SK-N-SH (cell line): ENCODE data around the gene PRCC. TPM values are rescaled to one million over a fixed set of nuclear protein-coding genes. Genes with fewer than 3 reads are reported as not detected.
A peak's percentile ranks its signal among the peaks of the same experiment; 100 is the strongest.

Experiments used
- CTCF ChIA-PET: fragments of 300-600, 350-600 bp; formaldehyde crosslinking; extraction: SDS; loops from one replicate; lab custom pipeline; 2021; lab: Yijun Ruan, JAX
- POLR2A ChIA-PET: fragments of 350-600 bp; sonication (Branson Sonifier 250); formaldehyde crosslinking; extraction: SDS; loops from one replicate; lab custom pipeline; 2020; ENCODE audit warnings: antibody characterized with exemption, inconsistent platforms; lab: Yijun Ruan, JAX
- DNase-seq: peaks from one replicate; pipeline ENCODE4 v3.0.0; 2012
- H2AFZ ChIP-seq: fragments of 200-600 bp; sonication (generic); 2 replicates; pipeline ENCODE4 v1.8.1; 2016; ENCODE audit warnings: antibody characterized with exemption, mild to moderate bottlenecking, low read depth
- H3F3A ChIP-seq: fragments of 200-600 bp; sonication (generic); replicated peaks from 2 replicates; pipeline ENCODE3; 2016; ENCODE audit warnings: antibody characterized with exemption, mild to moderate bottlenecking; ENCODE audit not compliant: insufficient read depth
- H3K27ac ChIP-seq, 2 experiments: fragments of 200-500 bp in 1 of 2; fragments of 200-600 bp in 1 of 2; sonication (Bioruptor generic) in 1 of 2; sonication (generic), shearing (Covaris generic) in 1 of 2; 2 replicates each; pipeline versions ENCODE4 v1.5.1 to v1.6.1; 2014 to 2016; ENCODE audit warnings: low read depth in 2 of 2, inconsistent platforms in 1 of 2, low read length in 1 of 2, mild to moderate bottlenecking in 1 of 2, mixed read lengths in 1 of 2
- H3K27me3 ChIP-seq: fragments of 200-600 bp; sonication (generic), shearing (Covaris generic); 2 replicates; pipeline ENCODE4 v1.6.1; 2016; ENCODE audit warnings: mixed run types; ENCODE audit not compliant: insufficient read depth
- H3K36me3 ChIP-seq, 2 experiments: fragments of 200-500 bp in 1 of 2; fragments of 200-600 bp in 1 of 2; sonication (Bioruptor generic) in 1 of 2; sonication (generic) in 1 of 2; replicated peaks in 1 of 2; 2 replicates each; pipeline versions ENCODE3 to v1.5.1; 2014 to 2016; ENCODE audit warnings: low read length in 1 of 2, mild to moderate bottlenecking in 1 of 2; ENCODE audit not compliant: insufficient read depth in 2 of 2, control insufficient read depth in 1 of 2
- H3K4me1 ChIP-seq, 2 experiments: fragments of 200-500 bp in 1 of 2; fragments of 200-600 bp in 1 of 2; sonication (Bioruptor generic) in 1 of 2; sonication (generic), shearing (Covaris generic) in 1 of 2; 2 replicates each; pipeline versions ENCODE4 v1.5.1 to v1.6.1; 2014 to 2016; ENCODE audit warnings: low read depth in 1 of 2, low read length in 1 of 2, mixed run types in 1 of 2; ENCODE audit not compliant: insufficient read depth in 2 of 2, control insufficient read depth in 1 of 2
- H3K4me2 ChIP-seq: fragments of 200-600 bp; sonication (generic), shearing (Covaris generic); 2 replicates; pipeline ENCODE4 v1.6.1; 2017; ENCODE audit warnings: mixed run types
- H3K4me3 ChIP-seq, 2 experiments: fragments of 200-500 bp in 1 of 2; fragments of 200-600 bp in 1 of 2; sonication (Bioruptor generic) in 1 of 2; sonication (generic), shearing (Covaris generic) in 1 of 2; 2 replicates each; pipeline versions ENCODE4 v1.5.1 to v1.8.1; 2014 to 2016; ENCODE audit warnings: low read depth in 2 of 2, inconsistent platforms in 1 of 2, low read length in 1 of 2, mild to moderate bottlenecking in 1 of 2, mixed read lengths in 1 of 2, moderate library complexity in 1 of 2
- H3K79me2 ChIP-seq: fragments of 200-600 bp; sonication (generic); 2 replicates; pipeline ENCODE4 v1.8.1; 2017; ENCODE audit warnings: mild to moderate bottlenecking; ENCODE audit not compliant: insufficient read depth
- H3K9ac ChIP-seq: fragments of 200-600 bp; sonication (generic); 2 replicates; pipeline ENCODE4 v1.6.1; 2017; ENCODE audit warnings: mixed run types
- H3K9me2 ChIP-seq: fragments of 200-600 bp; sonication (generic); 2 replicates; pipeline ENCODE4 v1.6.1; 2017; ENCODE audit warnings: mixed run types
- H3K9me3 ChIP-seq: fragments of 200-600 bp; sonication (generic); 2 replicates; pipeline ENCODE4 v1.6.1; 2017; ENCODE audit warnings: mixed run types, mild to moderate bottlenecking, moderate library complexity
- H4K20me1 ChIP-seq: fragments of 200-600 bp; sonication (generic); 2 replicates; pipeline ENCODE4 v1.6.1; 2017; ENCODE audit warnings: mild to moderate bottlenecking, mixed run types; ENCODE audit not compliant: insufficient read depth
- ELF1 ChIP-seq: IDR thresholded peaks from 2 replicates; pipeline ENCODE4 v1.4.0; 2012
- EZH2phosphoT487 ChIP-seq: fragments of 200-600 bp; sonication (generic); IDR thresholded peaks from 2 replicates; pipeline ENCODE4 v1.6.1; 2017; ENCODE audit warnings: low read depth, mixed run types, mild to moderate bottlenecking, antibody characterized with exemption, moderate library complexity, borderline replicate concordance
- FOSL2 ChIP-seq: IDR thresholded peaks from 2 replicates; pipeline ENCODE4 v1.4.0; 2012; ENCODE audit warnings: low read depth, mild to moderate bottlenecking, moderate library complexity, borderline replicate concordance
- FOXJ3 ChIP-seq: sonication (generic); formaldehyde crosslinking; IDR thresholded peaks from 2 replicates; pipeline ENCODE4 v1.5.1; 2020; ENCODE audit warnings: mild to moderate bottlenecking, missing genetic modification reagents
- FOXM1 ChIP-seq: IDR thresholded peaks from 2 replicates; pipeline ENCODE4 v1.4.0; 2012; ENCODE audit warnings: low read depth, mild to moderate bottlenecking
- GATA2 ChIP-seq: sonication (generic); formaldehyde crosslinking; IDR thresholded peaks from 2 replicates; pipeline ENCODE4 v1.5.0; 2020; ENCODE audit warnings: mild to moderate bottlenecking, missing genetic modification reagents
- JUND ChIP-seq: IDR thresholded peaks from 2 replicates; pipeline ENCODE4 v1.4.0; 2012
- MEF2A ChIP-seq: IDR thresholded peaks from 2 replicates; pipeline ENCODE4 v1.4.0; 2012; ENCODE audit warnings: low read depth, borderline replicate concordance
- MXI1 ChIP-seq: IDR thresholded peaks from 2 replicates; pipeline ENCODE4 v1.6.1; 2012; ENCODE audit warnings: mild to moderate bottlenecking, low read depth, low read length, improper control_type of control experiment
- NFIC ChIP-seq: IDR thresholded peaks from 2 replicates; pipeline ENCODE4 v1.4.0; 2012; ENCODE audit warnings: borderline replicate concordance
- NRF1 ChIP-seq: IDR thresholded peaks from 2 replicates; pipeline ENCODE4 v1.6.1; 2012; ENCODE audit warnings: low read depth, mild to moderate bottlenecking, low read length
- RAD21 ChIP-seq: IDR thresholded peaks from 2 replicates; pipeline ENCODE4 v1.6.1; 2012; ENCODE audit warnings: mild to moderate bottlenecking, low read length
- RCOR1 ChIP-seq: fragments of 150-350 bp; IDR thresholded peaks from 2 replicates; pipeline ENCODE4 v1.6.1; 2017; ENCODE audit warnings: antibody characterized with exemption, low read length
- RFX5 ChIP-seq: IDR thresholded peaks from 2 replicates; pipeline ENCODE4 v1.6.1; 2012; ENCODE audit warnings: mild to moderate bottlenecking, improper control_type of control experiment, low read length
- SIN3A ChIP-seq: IDR thresholded peaks from 2 replicates; pipeline ENCODE4 v1.6.1; 2012; ENCODE audit warnings: low read depth, mild to moderate bottlenecking, low read length, moderate library complexity, borderline replicate concordance
- TEAD4 ChIP-seq: IDR thresholded peaks from 2 replicates; pipeline ENCODE4 v1.4.0; 2012; ENCODE audit warnings: mild to moderate bottlenecking, borderline replicate concordance; ENCODE audit not compliant: insufficient read depth
- WGBS: methylation state at CpG from one replicate; pipeline ENCODE4 v1.1.6; 2017; ENCODE audit warnings: low lambda C conversion rate; 5-methylcytosine and 5-hydroxymethylcytosine counted together
- polyA plus RNA-seq, 3 experiments: library from polyadenylated mRNA; depleted of rRNA; stranded (reverse); fragments of >200 nt; gene quantifications; 2 replicates each; pipeline ENCODE4 v1.2.3, GENCODE V29; 2012
- TF ChIP-seq, protein P1 (sequence below): IDR thresholded peaks from 2 replicates; pipeline ENCODE4; 2012
- TF ChIP-seq, protein P2 (sequence below): fragments of 150-350 bp; IDR thresholded peaks from 2 replicates; pipeline ENCODE4 v1.6.1; 2016; ENCODE audit warnings: mild to moderate bottlenecking, low read depth, low read length
- TF ChIP-seq, protein P3 (sequence below): fragments of 150-350 bp; IDR thresholded peaks from 2 replicates; pipeline ENCODE4 v1.6.1; 2017; ENCODE audit warnings: antibody characterized with exemption, low read length, low read depth, borderline replicate concordance

Gene PRCC
- polyA plus RNA-seq, 1 of the 3 experiments (the other 2 are of a cell fraction): 39.2 TPM

GRCh38 chr1:156801409-156802121, 34.2 kb downstream of the PRCC start (continued):
- TF ChIP-seq, protein P1, sequence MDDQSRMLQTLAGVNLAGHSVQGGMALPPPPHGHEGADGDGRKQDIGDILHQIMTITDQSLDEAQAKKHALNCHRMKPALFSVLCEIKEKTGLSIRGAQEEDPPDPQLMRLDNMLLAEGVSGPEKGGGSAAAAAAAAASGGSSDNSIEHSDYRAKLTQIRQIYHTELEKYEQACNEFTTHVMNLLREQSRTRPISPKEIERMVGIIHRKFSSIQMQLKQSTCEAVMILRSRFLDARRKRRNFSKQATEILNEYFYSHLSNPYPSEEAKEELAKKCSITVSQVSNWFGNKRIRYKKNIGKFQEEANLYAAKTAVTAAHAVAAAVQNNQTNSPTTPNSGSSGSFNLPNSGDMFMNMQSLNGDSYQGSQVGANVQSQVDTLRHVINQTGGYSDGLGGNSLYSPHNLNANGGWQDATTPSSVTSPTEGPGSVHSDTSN: peak; percentile 50
- TF ChIP-seq, protein P2, sequence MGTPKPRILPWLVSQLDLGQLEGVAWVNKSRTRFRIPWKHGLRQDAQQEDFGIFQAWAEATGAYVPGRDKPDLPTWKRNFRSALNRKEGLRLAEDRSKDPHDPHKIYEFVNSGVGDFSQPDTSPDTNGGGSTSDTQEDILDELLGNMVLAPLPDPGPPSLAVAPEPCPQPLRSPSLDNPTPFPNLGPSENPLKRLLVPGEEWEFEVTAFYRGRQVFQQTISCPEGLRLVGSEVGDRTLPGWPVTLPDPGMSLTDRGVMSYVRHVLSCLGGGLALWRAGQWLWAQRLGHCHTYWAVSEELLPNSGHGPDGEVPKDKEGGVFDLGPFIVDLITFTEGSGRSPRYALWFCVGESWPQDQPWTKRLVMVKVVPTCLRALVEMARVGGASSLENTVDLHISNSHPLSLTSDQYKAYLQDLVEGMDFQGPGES: no peak
- TF ChIP-seq JUND: no peak; the same call in 1 of the 2 replicates
- TF ChIP-seq NRF1: no peak
- peak; percentile 84; the same call in 1 of the 2 replicates for TF ChIP-seq MXI1
- TF ChIP-seq TEAD4: peak; percentile 76; the same call in 1 of the 2 replicates
- TF ChIP-seq RFX5: peak; percentile 32; the same call in 1 of the 2 replicates
- TF ChIP-seq ELF1: no peak
- TF ChIP-seq RAD21: peak; percentile 85
- TF ChIP-seq, protein P3, sequence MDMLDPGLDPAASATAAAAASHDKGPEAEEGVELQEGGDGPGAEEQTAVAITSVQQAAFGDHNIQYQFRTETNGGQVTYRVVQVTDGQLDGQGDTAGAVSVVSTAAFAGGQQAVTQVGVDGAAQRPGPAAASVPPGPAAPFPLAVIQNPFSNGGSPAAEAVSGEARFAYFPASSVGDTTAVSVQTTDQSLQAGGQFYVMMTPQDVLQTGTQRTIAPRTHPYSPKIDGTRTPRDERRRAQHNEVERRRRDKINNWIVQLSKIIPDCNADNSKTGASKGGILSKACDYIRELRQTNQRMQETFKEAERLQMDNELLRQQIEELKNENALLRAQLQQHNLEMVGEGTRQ: no peak
- peak; percentile 75 for TF ChIP-seq FOXJ3 (CRISPR knock-in tag)
- TF ChIP-seq, all 33 proteins: peak for 23

DNA sequence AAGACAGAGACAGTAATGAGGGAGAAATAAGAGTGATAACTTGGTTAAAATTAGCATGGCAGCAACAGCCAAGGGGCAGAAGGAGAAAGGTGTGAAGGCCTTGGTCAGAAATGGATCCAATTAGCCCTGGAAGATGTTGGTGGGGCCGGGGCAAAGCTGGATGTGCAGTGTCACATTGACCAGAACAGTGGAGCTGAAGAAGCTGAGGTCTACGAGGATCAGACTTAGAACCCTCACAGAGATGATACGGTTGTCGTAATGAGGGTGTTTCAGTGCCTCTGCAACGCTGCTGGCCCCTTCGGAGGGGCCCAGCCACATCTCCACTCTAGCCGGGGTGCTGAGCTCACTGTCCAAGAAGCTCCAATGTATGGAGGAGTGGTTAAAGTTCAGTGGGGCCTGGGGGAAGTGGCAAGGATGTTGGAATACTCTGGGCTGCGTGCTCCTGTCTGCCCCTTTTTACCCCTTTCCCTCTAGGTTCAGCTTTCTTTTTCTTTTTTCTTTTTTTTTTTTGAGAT, 35.1 kb downstream of the PRCC start:
- no peaks in the 10 kb centered on the region for H3K27me3 ChIP-seq
- H4K20me1 ChIP-seq: peaks cover 38% of the 10 kb centered on the region
- peaks cover 18% of the 10 kb centered on the region for H3F3A ChIP-seq
- no peak overlapping the region for H3K4me3 ChIP-seq
- POLR2A ChIA-PET: interaction anchor here (0.8 to 3.8 kb wide), 5 partner anchors 13 to 56 kb away, joined by 3 to 97 read pairs (median 10); partner anchors contain the start of genes INSRR and NTRK1
- H3K9ac ChIP-seq: no peak overlapping the region
- no peak overlapping the region for H3K4me2 ChIP-seq
- no peaks in the 10 kb centered on the region for H3K9me2 ChIP-seq
- H3K36me3 ChIP-seq: peaks cover 25 to 30% of the 10 kb centered on the region in 2 experiments
- peaks cover 24 to 88% of the 10 kb centered on the region in 2 experiments for H3K4me1 ChIP-seq
- peak overlapping the region; percentile 58 to 99; a peak in 3 of 4 replicates for H3K27ac ChIP-seq
- no peaks in the 10 kb centered on the region for H3K9me3 ChIP-seq
- TF ChIP-seq EZH2phosphoT487 (no peak), JUND (no peak), MEF2A (no peak), FOSL2 (no peak), RFX5 (no peak), GATA2 (CRISPR knock-in tag) (no peak), NFIC (no peak), SIN3A (no peak), FOXJ3 (CRISPR knock-in tag) (no peak), NRF1 (no peak), RCOR1 (no peak), FOXM1 (no peak), RAD21 (no peak)
- TF ChIP-seq, protein P1: no peak
- TF ChIP-seq, protein P2: no peak
- TF ChIP-seq, protein P3: no peak
- H2AFZ ChIP-seq: no peak overlapping the region
- CTCF ChIA-PET: interaction anchor here (1.1 to 16.9 kb wide), 15 partner anchors 21 to 143 kb away, joined by 3 to 566 read pairs (median 10); partner anchors contain the start of genes INSRR, ISG20L2, METTL25B and NES
- no peak for DNase-seq
- H3K79me2 ChIP-seq: no peaks in the 10 kb centered on the region
- 89% methylated on average over 5 of the region's 8 CpGs for WGBS
